AG10803 (cell line): Measurements from ENCODE around the gene ISL2.
"Not testable (repeated sequence)": the region's sequence is repeated elsewhere in the genome, so short reads cannot be mapped to it uniquely, and the experiment has no call there.

Experiments
- DNase-seq: peaks from one replicate; pipeline ENCODE4 v3.0.0; 2010; ENCODE audit warnings: low read depth
- H3K4me3 ChIP-seq: 2 replicates; pipeline ENCODE4 v1.5.1; 2011; ENCODE audit warnings: mild to moderate bottlenecking, low read length, control low read depth
- CTCF ChIP-seq: conservative IDR thresholded peaks from 2 replicates; pipeline ENCODE4 v1.5.1; 2011; ENCODE audit warnings: mild to moderate bottlenecking, low read length, control low read depth, inconsistent platforms

ISL2 gene

GRCh38 chr15:76336254-76337058 is at the start of gene ISL2:
Gene ISL2, plus strand, starts transcription at chr15:76336773. Its CDS starts 111 bp downstream, at chr15:76336884.
- DNase-seq, result peak; percentile 96
- TF ChIP-seq CTCF, result no peak
- peak within 1 kb of the TSS; percentile 57 for H3K4me3 ChIP-seq

- peak; percentile 3 for DNase-seq
- no peak overlapping the region for H3K4me3 ChIP-seq
- no peak for TF ChIP-seq CTCF
Observed at GRCh38 chr15:76289582-76289981, 47.0 kb upstream of the ISL2 start.

GRCh38 chr15:76293361-76293760 is 43.2 kb upstream of the ISL2 start:
- no peak for TF ChIP-seq CTCF
- no peak overlapping the region for H3K4me3 ChIP-seq
- DNase-seq, result peak; percentile 11

GRCh38 chr15:76294463-76294862 is 42.1 kb upstream of the ISL2 start:
- H3K4me3 ChIP-seq, DNase-seq: not testable (repeated sequence)

- no peak for DNase-seq
- TF ChIP-seq CTCF, result no peak
- no peak overlapping the region for H3K4me3 ChIP-seq
Observed at GRCh38 chr15:76296849-76297248, 39.7 kb upstream of the ISL2 start.

- H3K4me3 ChIP-seq, DNase-seq: not testable (repeated sequence)
Observed at GRCh38 chr15:76297951-76298350, 38.6 kb upstream of the ISL2 start.

- no peak for TF ChIP-seq CTCF
- no peak for DNase-seq
- no peak overlapping the region for H3K4me3 ChIP-seq
Observed at GRCh38 chr15:76298986-76299385, 37.6 kb upstream of the ISL2 start.

- TF ChIP-seq CTCF, result no peak
Observed at GRCh38 chr15:76299786-76300185, 36.8 kb upstream of the ISL2 start.

More at GRCh38 chr15:76299786-76300185, 36.8 kb upstream of the ISL2 start:
- DNase-seq, result no peak
- H3K4me3 ChIP-seq, result no peak overlapping the region
